HG03135 (cell line): ENCODE data around the gene ISYNA1.

Experiments
- ATAC-seq: cut with Tn5 transposase; IDR thresholded peaks from one replicate; pipeline ENCODE4 v1.9.1; 2021; ENCODE audit warnings: mild to moderate bottlenecking, moderate library complexity; ENCODE audit not compliant: unreplicated experiment

The ISYNA1 gene

DNA sequence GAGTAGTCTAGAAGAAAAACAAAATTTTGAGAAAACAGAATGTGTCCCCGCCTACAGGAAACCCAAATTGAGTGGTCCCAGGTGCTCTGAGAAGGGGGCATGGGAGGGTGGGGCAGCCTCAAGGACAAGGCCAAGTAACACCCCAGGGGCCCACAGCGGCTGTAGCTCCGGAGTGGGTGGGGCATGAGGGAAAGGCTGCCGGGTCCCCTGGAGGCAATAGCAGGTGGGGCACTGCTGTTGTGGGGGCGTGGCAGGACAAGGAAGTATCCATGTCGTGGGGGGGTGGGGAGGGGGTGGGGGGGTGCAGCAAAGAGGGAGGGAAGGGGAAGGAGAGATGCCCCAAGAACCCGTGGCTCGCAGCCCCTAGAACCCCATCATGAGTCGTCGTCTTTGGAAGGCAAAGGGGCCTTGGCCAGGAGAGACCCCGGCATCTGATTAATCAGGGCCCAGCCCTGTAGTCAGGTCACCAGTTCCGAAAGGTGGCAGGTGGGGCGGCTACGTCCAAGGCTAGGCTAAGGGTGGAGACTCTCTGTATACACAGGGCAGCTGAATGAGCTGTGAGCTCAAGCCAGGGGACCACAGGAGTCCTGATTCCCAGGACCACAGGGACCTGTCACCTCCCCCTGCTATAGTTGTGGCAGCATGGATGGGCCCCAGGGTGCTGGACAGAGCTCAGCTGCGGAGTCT is 7.5 kb upstream of the ISYNA1 start:
- no peak for ATAC-seq

DNA sequence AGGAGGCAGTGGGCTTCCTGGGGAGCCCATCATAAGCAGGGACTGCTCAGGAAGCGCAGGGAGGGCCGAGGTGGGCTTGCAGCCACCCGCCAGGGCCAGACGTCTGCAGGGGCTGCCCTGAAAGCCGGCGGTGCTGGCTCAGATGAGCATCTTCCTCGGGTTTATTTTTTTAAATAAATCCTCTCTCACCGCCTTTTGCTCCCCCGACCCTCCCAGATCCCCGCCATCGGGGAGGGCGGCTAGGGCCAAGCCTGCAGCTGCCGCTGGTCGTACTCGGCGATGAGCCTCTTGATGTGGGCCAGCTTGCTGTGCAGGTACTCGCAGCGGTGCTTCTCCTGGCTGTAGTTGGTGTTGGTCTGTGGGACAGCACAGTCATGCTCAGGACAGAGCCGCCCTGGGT is 6.6 kb upstream of the ISYNA1 start:
- no peak for ATAC-seq

DNA sequence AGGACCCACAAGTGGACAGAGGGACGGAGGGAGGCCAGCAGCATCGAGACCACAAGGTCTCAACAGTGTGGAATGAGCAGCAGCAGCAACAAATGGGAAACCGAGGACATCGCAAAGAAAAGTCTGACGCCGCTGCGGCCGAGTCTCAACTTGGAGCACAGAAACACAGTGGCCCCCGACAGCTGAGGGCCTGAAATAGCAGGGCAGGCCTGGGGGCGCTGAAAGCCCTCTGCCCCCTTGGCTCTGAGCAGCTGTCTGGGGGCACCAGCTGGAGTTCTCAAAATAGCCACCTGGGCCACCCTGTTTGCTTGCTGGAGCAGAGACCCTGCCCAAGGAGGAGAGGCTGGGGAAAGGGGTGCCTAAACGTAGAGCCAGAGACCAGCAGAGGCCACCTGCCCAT is 5.9 kb upstream of the ISYNA1 start:
- no peak for ATAC-seq

- ATAC-seq = no peak
These were observed 5.5 kb upstream of the ISYNA1 start for GRCh38 chr19:18443406-18443805.

GRCh38 chr19:18442941-18443340 is 5.0 kb upstream of the ISYNA1 start:
- no peak for ATAC-seq

GRCh38 chr19:18441804-18442788 is 4.2 kb upstream of the ISYNA1 start:
- no peak for ATAC-seq

GRCh38 chr19:18440936-18441803 is 3.2 kb upstream of the ISYNA1 start:
- no peak for ATAC-seq

GRCh38 chr19:18440415-18440877 is 2.5 kb upstream of the ISYNA1 start:
- ATAC-seq = no peak

DNA sequence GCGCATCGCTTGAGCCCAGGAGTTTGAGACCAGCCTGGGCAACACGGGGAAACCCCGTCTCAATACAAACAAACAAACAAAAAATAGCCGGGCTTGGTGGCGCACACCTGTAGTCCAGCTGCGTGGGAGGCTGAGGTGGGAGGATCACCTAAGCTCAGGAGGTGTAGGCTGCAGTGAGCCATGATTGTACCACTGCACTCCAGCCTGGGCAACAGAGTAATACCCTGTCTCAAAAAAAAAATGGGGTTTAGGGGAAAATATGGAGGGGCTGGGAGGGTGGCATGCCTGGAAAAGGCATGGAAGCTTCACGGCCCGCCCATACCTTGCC is 1.9 kb upstream of the ISYNA1 start:
- no peak for ATAC-seq

DNA sequence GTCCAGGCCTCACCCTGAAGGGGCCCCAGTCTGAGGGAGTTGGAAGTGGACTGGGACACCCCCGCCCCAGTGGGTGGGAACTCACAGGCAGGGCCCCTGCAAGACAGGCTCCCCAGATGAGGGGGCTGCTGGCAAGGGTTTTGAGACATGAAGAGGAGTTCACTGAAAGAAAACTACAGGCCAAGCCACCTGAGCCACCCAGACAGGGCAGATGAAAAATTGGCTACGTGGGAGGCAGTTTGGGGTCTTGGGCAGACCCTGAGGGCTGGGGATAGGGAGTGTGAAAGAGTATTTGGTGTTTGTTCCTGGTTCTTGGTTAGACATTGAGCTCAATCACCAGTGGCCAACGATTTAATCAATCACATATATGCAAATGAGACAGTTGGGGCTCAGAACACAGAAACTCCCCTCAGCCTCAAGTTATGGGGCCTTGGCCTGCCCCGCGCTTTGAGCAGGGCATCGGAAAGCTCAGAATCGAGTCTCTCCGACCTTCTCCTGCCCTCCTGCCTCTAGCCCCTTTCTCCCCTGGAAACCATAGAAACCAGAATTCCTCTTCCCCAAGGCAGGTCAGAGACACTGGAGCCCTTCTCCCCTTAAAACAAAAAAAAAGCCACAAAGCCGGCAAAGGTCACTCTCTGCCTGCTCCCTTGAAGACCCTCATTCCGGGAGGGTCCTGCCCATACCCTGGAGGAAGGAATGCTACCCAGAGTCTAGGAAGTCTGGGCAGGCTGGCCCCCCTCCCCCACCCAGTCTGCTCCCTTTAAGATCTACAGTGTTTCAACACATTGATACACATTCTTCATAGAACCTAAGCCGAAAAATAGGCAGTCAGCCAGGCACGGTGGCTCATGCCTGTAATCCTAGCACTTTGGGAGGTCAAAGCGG is 1.3 kb upstream of the ISYNA1 start:
- ATAC-seq = no peak

DNA sequence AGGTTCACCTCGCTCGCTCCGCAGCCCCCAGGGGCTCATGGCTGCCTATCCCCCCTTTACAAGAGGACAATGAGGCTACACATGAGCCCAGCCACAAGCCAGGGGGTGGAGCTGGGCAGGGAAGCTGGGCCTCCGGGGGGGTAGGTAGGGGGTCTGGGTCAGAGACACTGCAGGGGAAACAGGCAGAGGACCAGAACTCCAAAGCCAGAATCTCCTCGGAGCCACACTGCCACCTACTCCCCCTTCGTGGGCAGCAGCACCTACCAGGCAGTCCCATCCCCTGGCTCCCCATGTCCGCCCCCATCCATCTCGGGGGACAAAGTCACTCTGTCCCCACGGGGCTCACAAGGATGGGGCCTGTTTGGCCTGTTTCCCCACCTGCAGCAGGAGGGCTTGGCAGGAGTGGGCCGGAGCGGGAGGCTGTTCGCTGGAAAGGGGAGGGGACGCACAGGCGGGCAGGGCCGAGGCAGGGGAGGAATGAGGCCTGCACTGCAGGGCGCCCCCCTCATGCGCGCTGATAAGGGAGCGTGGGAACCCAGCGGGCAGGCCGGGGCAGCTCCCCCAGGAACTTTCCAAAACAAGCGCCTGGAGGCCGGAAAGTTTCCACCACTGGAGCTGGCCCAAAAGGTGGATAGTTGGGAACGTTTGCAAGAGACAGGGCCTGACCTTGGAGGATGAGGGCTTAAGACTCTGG is 545 bp upstream of the ISYNA1 start:
- no peak for ATAC-seq

GRCh38 chr19:18436671-18437490 is 1.1 kb downstream of the ISYNA1 start:
- no peak for ATAC-seq

- ATAC-seq = no peak
These were observed 1.9 kb downstream of the ISYNA1 start for GRCh38 chr19:18435842-18436670.

DNA sequence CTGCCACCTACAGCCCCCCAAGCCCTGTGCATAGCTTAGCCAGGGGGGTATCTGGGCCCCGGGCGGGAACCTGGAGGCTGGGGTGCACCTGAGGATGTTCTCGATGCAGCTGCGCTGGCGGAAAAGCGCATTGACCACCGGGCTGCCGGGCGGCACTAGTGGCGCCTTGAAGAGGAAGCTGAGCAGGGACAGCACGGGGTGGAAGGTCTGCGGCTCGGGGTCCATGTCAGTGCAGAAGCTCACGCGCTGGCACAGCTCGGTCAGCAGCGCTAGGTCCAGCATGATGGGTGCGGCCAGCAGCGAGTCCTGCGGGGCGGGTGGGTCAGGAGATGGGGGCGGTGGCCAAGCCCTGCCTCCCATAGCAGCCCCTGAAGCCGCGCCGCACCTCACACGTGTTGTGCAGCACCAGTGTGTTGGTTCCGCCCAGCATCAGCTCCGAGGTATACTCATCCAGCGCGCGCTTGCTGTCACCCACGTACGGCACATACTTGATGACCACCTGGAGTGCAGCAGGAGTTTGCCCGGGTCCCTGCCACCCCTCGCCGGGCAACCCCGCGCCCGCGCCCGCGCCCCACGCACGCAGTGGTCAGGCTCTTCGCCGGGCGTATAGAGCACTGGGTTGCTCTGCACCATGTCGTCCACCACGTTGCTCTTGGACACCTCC is 2.6 kb downstream of the ISYNA1 start:
- no peak for ATAC-seq

DNA sequence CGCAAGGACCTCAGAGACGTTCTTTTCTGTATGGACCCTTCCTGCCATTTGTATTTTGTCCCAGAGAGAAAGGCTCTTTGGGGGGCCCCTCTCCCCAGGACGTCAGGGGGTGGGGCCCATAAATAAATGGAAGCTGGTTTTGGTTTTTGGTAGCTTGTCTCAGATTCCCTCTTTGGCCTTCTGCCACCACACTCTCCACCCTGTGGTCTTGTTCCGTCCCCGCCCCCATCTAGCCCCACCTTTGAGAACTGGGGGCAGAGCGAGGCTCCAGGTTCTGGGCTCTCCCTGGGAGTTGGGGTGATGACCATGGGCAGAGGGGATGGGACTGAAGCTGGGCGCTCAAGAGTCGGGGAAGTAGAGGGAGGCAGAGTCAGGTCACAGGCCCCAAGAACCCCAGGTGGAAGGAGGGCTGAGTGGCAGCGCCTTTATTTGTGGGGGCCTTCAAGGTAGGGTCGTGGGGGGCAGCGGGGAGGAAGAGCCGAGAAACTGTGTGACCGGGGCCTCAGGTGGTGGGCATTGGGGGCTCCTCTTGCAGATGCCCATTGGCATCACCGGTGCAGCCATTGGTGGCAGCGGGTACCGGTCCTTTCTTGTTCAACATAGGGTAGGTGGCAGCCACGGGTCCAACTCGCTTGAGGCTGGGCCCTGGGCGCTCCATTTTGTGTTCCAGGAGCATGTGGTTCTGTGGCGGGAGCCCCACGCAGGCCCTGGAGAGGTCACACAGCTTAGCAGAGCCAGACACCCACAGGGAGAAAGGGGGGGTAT is 3.3 kb downstream of the ISYNA1 start:
- no peak for ATAC-seq

DNA sequence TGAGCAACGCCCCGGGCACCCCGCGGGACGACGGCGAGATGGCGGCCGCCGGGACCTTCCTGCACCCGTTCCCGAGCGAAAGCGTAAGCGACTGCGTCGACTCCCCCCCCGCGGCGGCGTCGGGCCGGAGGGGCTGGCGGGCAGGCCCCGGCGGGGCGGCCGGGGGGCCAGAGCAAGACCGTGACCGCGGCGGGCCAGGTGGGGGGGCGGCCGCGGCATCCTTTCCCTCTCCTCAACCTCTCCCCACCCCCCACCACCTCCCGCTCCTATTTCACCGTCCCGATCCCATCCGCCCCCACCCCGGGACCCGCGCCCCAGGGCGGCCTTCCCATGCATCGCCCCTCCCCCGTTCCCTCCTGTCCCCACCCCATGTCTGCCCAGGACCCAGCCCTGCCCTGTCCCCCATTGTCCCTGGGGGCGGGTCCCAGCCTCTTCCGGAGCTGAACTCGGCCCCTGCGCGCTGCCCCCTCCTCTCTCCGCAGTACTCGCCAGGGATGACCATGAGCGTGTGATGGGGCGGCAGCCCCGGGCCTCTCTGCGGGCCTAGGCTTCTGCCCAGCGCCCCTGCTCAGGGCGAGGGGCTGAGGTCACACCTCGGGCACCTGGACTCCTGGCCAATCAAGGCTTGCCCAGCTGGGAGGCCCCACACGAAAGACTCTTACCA is 4.1 kb downstream of the ISYNA1 start:
- ATAC-seq = no peak
